ENCODE data around the gene FUT8. TPM values are rescaled to one million over a fixed set of nuclear protein-coding genes. Genes with fewer than 3 reads are reported as not detected.

FUT8 gene
- total RNA-seq, 2 donors from 2014 or later = 9.5 to 13.5 TPM

- DNase-seq (ENCODE audit: low spot score) = no peak
- Histone ChIP-seq H3K27ac (no peak overlapping the region), H3K27me3 (no peaks in the 10 kb centered on the region), H3K4me3 (no peak overlapping the region), H3K36me3 (no peaks in the 10 kb centered on the region), H3K9me3 (no peaks in the 10 kb centered on the region), H3K4me1 (no peaks in the 10 kb centered on the region)
- TF ChIP-seq CTCF (IDR thresholded peaks at IDR 0.05) = no peak
Observed at GRCh38 chr14:65491274-65491673, 78.7 kb downstream of the FUT8 start.

DNA sequence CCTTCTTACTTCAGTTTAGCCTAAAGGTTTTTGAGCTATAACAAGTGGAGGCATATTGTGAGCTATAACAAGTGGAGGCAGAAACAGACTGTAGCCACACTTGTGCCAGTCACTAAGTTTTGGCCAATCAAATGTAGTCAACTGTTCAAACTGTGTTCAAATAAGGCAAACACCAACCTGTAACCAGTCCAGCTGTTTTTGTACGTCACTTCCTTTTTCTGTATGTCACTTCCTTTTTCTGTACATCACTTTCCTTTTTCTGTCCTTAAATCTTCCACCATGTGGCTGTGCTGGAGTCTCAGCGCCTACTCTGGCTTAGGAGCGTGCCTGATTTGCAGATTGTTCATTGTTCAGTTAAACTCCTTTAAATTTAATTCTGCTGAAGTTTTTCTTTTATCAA lies 79.7 kb downstream of the FUT8 start:
- no peak for TF ChIP-seq CTCF (IDR thresholded peaks at IDR 0.05)
- Histone ChIP-seq H3K27ac (no peak overlapping the region), H3K4me3 (no peak overlapping the region), H3K27me3 (no peaks in the 10 kb centered on the region), H3K4me1 (no peaks in the 10 kb centered on the region), H3K9me3 (no peaks in the 10 kb centered on the region), H3K36me3 (no peaks in the 10 kb centered on the region)
- DNase-seq (ENCODE audit: low spot score) = no peak

- Histone ChIP-seq H3K36me3 (no peaks in the 10 kb centered on the region), H3K27me3 (no peaks in the 10 kb centered on the region), H3K4me1 (no peaks in the 10 kb centered on the region), H3K27ac (no peak overlapping the region), H3K4me3 (no peak overlapping the region), H3K9me3 (no peaks in the 10 kb centered on the region)
- no peak for TF ChIP-seq CTCF (IDR thresholded peaks at IDR 0.05)
- DNase-seq (ENCODE audit: low spot score) = no peak
Observed at GRCh38 chr14:65495196-65495595, 82.7 kb downstream of the FUT8 start.

GRCh38 chr14:65496178-65496993 lies 83.9 kb downstream of the FUT8 start:
- no peak overlapping the region for H3K27ac ChIP-seq
- no peaks in the 10 kb centered on the region for H3K9me3 ChIP-seq
- H3K27me3 ChIP-seq = no peaks in the 10 kb centered on the region
- no peak for DNase-seq (ENCODE audit: low spot score)
- TF ChIP-seq CTCF (IDR thresholded peaks at IDR 0.05) = no peak
- H3K4me3 ChIP-seq = no peak overlapping the region
- H3K36me3 ChIP-seq = no peaks in the 10 kb centered on the region
- H3K4me1 ChIP-seq = no peaks in the 10 kb centered on the region

GRCh38 chr14:65499138-65499537 lies 86.6 kb downstream of the FUT8 start:
- TF ChIP-seq CTCF (IDR thresholded peaks at IDR 0.05) = no peak
- no peak overlapping the region for H3K4me3 ChIP-seq
- no peak for DNase-seq (ENCODE audit: low spot score)
- no peak overlapping the region for H3K27ac ChIP-seq
- no peaks in the 10 kb centered on the region for H3K4me1 ChIP-seq
- no peaks in the 10 kb centered on the region for H3K27me3 ChIP-seq
- no peaks in the 10 kb centered on the region for H3K9me3 ChIP-seq
- no peaks in the 10 kb centered on the region for H3K36me3 ChIP-seq

GRCh38 chr14:65500075-65500474 lies 87.5 kb downstream of the FUT8 start:
- Histone ChIP-seq H3K36me3 (no peaks in the 10 kb centered on the region), H3K4me3 (no peak overlapping the region), H3K9me3 (no peaks in the 10 kb centered on the region), H3K4me1 (no peaks in the 10 kb centered on the region), H3K27me3 (no peaks in the 10 kb centered on the region), H3K27ac (no peak overlapping the region)
- DNase-seq (ENCODE audit: low spot score) = no peak
- TF ChIP-seq CTCF (IDR thresholded peaks at IDR 0.05) = no peak
